Activated gamma-delta T cell treated with Interleukin-2 at 50 U/mL for 16 hours (primary cell): ENCODE data around the gene NDUFB10.
A peak's percentile ranks its signal among the peaks of the same experiment; 100 is the strongest.

ENCODE experiments used
- DNase-seq: peaks from one replicate; pipeline ENCODE4 v3.0.0-alpha.2; 2020

The NDUFB10 gene

GRCh38 chr16:2004795-2005517 is 45.6 kb downstream of the NDUFB10 start:
- DNase-seq, result no peak

DNA sequence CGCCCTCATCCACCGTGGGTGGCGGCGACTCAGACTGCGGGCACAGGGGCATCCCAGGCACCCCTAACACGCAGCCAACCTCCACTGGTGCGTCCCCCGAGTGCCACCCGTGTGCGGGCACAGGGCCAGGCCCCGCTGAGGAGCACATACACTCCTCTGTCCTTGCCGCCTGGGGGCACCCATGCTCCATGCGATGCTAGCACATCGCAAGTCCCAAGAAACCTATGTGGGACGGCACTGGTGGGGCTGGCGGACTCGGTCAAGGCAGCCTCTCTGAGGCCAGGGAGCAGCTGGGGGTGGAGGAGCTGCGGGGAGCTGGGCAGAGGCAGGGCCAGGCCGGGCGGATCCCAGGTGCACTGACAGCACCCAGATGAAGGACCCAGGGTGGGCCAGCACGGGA is 46.3 kb downstream of the NDUFB10 start:
- DNase-seq, result no peak

GRCh38 chr16:2006317-2006716 is 47.0 kb downstream of the NDUFB10 start:
- no peak for DNase-seq

GRCh38 chr16:2007081-2007836 is 47.9 kb downstream of the NDUFB10 start:
- no peak for DNase-seq

- DNase-seq, result no peak
Observed at GRCh38 chr16:2008009-2008526, 48.7 kb downstream of the NDUFB10 start.

- no peak for DNase-seq
Observed at GRCh38 chr16:2008631-2009163, 49.4 kb downstream of the NDUFB10 start.

GRCh38 chr16:2009164-2009711 is 49.9 kb downstream of the NDUFB10 start:
- DNase-seq, result no peak

- peak; percentile 74 for DNase-seq
Observed at GRCh38 chr16:2009791-2010510, 50.6 kb downstream of the NDUFB10 start, which contains the start of gene ZNF598. ZNF598 (minus strand) TSS chr16:2009821.
